GM18870 (cell line): ENCODE data around the gene POSTN.

ENCODE experiments used
- ATAC-seq: cut with Tn5 transposase; IDR thresholded peaks from one replicate; pipeline ENCODE4 v1.9.1; 2021; ENCODE audit warnings: moderate library complexity; ENCODE audit not compliant: unreplicated experiment

The POSTN gene

DNA sequence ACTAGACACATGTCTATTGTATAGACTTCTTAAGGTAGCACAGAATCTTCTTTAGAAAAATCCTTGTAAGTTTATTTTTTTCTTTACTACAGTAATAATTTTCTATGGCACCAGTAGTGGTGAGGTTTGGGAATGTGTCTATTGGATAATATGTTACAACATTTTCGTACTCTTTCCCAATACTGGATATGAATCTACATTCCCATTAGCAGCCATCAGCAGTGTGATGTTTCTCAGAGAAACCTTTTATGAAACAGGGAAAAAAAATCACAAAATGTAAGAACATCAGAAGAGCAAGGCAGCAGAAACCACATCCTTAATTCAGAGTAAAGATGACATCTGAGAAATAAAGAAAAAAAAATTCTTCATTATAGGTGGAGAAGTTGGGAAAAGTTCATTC, 83.3 kb downstream of the POSTN start:
- no peak for ATAC-seq
